Omental fat pad (tissue), 4 donors: ENCODE data around the gene PMIS2. TPM values are rescaled to one million over a fixed set of nuclear protein-coding genes. Genes with fewer than 3 reads are reported as not detected.

ENCODE experiments used
- ATAC-seq: fragments of 150-250 bp; one replicate; pipeline ENCODE4 v1.9.1; 2016; ENCODE audit warnings: mild to moderate bottlenecking, moderate library complexity; ENCODE audit not compliant: low FRiP score
- DNase-seq: peaks from one replicate; pipeline ENCODE4 v3.0.0-alpha.2; 2019; ENCODE audit warnings: low spot score
- total RNA-seq, 4 donors: library from RNA; depleted of rRNA; stranded (reverse); fragments of >200 nt; gene quantifications; one replicate each; pipeline ENCODE4 v1.1.0, GENCODE V29; 2016
- TF ChIP-seq, protein P1 (sequence below), 3 donors: fragments of 450-650 bp; IDR thresholded peaks; one replicate each; pipeline ENCODE4 v1.5.1; 2016 to 2017; ENCODE audit warnings: antibody characterized with exemption in 3 of 3, mild to moderate bottlenecking in 3 of 3, moderate library complexity in 2 of 3

PMIS2 gene
- total RNA-seq, 4 donors from 2014 or later = not detected

DNA sequence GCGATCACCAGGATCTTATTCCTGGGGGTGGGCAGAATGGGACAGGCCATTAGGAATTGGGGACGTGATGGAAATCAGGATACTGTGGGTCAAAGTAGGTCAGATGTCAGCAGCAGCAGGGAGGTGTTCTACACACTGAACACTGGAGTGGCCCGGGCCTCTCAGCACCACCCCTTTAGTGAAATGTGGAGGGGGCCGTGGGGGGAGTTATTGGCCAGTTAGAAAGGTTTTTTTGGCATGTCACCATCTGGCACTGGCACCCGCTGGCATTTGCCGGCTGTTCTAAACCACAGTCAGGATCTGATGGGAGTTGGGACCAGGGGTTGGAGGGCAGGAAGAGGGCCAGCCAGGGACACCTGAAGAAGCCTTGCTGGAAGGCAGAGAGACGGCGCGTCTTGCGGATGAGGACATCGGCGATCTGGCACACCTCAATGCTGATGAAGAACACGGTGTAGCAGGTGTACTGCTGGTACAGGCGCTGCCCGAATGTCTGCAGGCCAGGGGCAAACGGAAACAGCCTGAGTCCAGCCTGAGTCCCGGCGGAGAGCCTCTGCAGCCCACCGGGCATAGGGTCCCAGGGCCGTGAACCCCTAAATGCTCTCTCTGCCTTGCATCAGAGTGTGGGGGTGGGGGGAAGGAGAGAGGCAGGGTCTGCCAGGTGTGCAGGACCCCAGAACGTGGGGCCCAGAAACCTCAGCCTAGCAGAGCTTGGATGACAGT is 34.7 kb upstream of the PMIS2 start:
- DNase-seq (no peak), ATAC-seq (no peak)
- TF ChIP-seq, protein P1, sequence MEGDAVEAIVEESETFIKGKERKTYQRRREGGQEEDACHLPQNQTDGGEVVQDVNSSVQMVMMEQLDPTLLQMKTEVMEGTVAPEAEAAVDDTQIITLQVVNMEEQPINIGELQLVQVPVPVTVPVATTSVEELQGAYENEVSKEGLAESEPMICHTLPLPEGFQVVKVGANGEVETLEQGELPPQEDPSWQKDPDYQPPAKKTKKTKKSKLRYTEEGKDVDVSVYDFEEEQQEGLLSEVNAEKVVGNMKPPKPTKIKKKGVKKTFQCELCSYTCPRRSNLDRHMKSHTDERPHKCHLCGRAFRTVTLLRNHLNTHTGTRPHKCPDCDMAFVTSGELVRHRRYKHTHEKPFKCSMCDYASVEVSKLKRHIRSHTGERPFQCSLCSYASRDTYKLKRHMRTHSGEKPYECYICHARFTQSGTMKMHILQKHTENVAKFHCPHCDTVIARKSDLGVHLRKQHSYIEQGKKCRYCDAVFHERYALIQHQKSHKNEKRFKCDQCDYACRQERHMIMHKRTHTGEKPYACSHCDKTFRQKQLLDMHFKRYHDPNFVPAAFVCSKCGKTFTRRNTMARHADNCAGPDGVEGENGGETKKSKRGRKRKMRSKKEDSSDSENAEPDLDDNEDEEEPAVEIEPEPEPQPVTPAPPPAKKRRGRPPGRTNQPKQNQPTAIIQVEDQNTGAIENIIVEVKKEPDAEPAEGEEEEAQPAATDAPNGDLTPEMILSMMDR (IDR thresholded peaks at IDR 0.05) = no peak

DNA sequence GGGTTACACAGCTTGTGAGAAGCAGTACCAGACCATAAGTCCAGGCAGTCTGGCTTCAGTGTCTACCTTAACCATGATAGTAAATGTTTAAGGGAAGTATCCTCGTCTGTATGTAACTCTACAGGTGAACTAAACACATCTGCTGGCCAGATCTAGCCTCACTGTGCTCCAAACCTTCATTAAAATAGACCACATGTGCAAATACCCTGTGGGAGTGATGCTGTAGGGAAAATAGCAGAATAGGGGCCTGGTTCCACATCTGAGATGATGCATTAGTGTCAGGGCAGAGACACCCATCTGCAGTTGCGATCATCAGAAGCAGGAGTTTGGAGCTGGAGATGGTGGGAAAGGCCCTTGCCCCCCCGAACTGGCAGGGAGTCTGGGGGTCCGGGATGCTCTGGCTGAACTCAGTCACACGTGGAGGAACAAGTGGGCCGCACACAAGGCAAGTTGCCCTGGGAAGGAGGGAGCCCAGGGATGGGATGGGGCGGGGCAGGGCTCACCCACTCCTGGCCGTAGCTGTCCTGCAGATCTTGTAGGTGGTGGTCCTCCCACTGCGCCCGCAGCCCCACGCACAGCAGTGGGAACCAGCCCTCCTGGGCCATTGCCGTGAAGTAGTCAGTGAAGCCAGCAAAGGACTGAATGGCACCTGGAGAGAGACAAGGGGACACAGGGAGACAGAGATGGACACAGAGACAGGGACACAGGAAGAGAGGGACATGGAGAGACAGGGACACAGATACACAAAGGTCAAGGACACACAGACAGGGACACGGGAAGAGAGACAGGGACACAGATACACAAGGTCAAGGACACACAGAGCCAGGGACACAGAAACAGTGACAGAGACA is 33.2 kb upstream of the PMIS2 start:
- no peak for ATAC-seq
- no peak for DNase-seq
- TF ChIP-seq, protein P1 (IDR thresholded peaks at IDR 0.05) = no peak

DNA sequence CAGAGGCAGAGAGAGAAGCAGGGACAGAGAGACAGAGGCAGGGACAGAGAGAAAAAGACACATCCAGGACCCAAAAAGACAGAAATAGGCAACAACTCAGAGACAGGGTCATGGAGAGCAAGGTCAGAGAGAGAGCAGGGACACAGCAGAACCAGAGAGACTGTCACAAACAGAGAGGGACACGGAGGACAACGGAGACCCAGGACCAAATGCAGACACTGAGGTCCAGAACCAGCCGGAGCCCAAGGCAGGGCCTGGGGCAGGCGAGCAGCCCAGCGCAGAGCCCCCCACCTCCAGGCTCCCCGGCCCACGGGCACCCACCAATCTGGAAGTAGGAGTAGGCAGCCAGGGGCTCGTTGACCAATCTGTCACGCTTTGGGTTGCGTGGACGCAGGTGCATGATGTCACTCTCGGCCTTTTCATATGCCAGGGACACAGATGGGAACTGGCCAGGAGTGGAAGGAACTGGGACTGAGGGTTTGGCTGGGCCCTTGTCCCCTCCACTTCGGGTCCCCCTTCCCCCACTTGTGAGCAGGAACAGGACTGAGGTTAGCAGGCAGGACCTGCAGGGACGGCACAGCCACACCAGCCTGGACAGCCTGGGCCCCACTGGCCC is 32.5 kb upstream of the PMIS2 start:
- TF ChIP-seq, protein P1 (IDR thresholded peaks at IDR 0.05) = no peak
- no peak for DNase-seq
- ATAC-seq = no peak

DNA sequence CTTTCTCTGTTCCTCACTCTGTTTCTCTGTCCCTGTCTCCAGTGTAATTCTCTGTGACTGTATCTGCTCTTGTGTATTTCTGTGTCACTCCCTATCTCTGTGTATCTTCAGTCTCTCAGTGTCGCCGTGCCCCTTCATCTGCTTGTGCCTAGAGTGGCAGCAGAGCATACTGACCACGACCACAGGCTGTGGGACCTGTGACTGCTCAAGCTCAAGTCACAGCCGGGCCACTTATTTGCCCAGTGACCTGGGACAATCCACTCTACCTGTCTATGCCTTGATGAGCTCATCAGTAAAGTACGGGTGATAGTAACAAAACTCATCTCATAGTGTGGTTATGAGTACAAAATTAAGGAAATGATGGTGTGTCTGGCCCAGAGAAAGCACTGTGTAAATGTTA is 31.9 kb upstream of the PMIS2 start:
- ATAC-seq = no peak
- no peak for DNase-seq
- TF ChIP-seq, protein P1 (IDR thresholded peaks at IDR 0.05) = no peak

DNA sequence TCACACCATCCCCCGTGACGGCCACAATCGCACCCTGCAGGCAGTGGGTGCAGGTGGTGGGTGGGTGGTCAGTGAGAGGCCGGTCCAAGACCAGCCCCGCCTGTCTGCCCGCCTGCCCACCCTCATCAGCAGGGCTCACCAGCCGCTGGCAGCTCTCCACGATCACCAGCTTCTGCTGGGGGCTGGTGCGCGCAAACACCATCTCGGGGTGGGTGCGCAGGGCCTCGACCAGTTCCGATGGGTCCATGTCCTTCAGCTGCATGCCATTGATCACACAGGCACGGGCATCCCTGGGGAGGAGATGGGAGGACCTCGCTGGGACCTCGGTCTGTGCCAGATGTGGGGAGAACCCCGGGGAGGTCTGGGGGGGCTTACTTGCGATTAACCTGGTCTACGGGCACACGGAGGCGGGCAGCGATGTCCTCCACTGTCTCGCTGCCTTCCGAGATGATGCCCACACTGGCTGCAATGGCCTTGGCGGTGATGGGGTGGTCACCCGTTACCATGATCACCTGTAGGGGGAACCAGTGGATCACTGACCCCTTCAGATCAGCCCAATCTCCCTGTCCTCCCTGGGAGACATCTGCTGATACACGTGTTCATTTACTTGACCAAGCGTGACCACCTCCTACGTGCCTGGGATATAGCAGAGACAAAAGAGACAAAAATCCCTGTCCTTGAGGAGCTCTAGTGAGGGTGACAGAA is 30.5 kb upstream of the PMIS2 start:
- no peak for ATAC-seq
- no peak for DNase-seq
- TF ChIP-seq, protein P1 (IDR thresholded peaks at IDR 0.05) = no peak

DNA sequence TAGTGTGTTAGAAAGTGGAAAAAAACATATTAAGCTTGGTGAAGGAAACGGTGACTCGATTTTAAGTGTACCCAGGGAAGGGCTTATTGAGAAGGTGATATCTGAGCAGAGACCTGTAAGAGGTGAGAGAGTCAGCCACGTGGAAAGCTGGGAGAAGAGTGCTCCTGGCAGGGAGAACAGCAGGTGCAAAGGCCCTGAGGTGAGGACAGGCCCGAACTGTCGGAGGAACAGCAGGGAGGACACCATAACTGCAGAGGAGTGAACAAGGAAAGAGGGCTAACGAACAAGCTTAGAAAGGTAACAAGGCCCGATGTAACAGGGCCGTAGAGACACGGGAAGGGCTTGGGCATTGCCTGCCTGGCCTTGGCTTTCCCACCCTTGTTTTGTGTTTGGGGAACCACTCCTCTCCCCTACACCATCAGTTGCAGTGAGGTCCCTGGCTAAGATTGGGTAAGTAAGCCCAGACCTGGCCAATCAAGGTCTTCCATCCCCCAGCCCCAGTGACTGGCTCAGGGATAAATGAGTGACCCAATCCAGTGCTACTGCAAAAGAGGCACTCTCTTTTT is 29.9 kb upstream of the PMIS2 start:
- no peak for ATAC-seq
- TF ChIP-seq, protein P1 (IDR thresholded peaks at IDR 0.05) = no peak
- no peak for DNase-seq
